D721Med (cell line): ENCODE data around the gene IL1A.
A peak's percentile ranks its signal among the peaks of the same experiment; 100 is the strongest.

Source experiments
- DNase-seq: peaks from one replicate; pipeline ENCODE4 v3.0.0; 2011; ENCODE audit warnings: low spot score; ENCODE audit not compliant: insufficient read length
- FAIRE-seq: peaks from 2 replicates; lab custom pipeline; 2011; peaks lifted over from hg19 to GRCh38; lab: Jason Lieb, UNC
- CTCF ChIP-seq: IDR thresholded peaks from 2 replicates; pipeline ENCODE4 v1.5.1; 2012; ENCODE audit warnings: mild to moderate bottlenecking, control low read depth; ENCODE audit not compliant: insufficient read depth; ENCODE audit errors: missing control alignments

Gene IL1A

GRCh38 chr2:112751451-112752197 is 32.7 kb downstream of the IL1A start:
- FAIRE-seq = no peak
- DNase-seq = no peak
- TF ChIP-seq CTCF = no peak

- no peak for FAIRE-seq
- no peak for DNase-seq
- TF ChIP-seq CTCF = no peak
These were observed 33.8 kb downstream of the IL1A start for GRCh38 chr2:112750560-112750843.

- FAIRE-seq = no peak
These were observed 34.3 kb downstream of the IL1A start for GRCh38 chr2:112749755-112750559.

GRCh38 chr2:112740527-112740926 is 43.8 kb downstream of the IL1A start:
- TF ChIP-seq CTCF = no peak
- DNase-seq (no peak), FAIRE-seq (no peak)

More at GRCh38 chr2:112749755-112750559, 34.3 kb downstream of the IL1A start:
- TF ChIP-seq CTCF = peak; percentile 96
- peak; percentile 44 for DNase-seq

GRCh38 chr2:112737542-112738232 is 46.6 kb downstream of the IL1A start:
- FAIRE-seq (no peak), DNase-seq (no peak)
- no peak for TF ChIP-seq CTCF

GRCh38 chr2:112733871-112734270 is 50.4 kb downstream of the IL1A start:
- DNase-seq = no peak
- no peak for TF ChIP-seq CTCF
- FAIRE-seq = no peak
